ENCODE measurements around the gene FBF1.
"Not testable (repeated sequence)": the region's sequence is repeated elsewhere in the genome, so short reads cannot be mapped to it uniquely, and the experiment has no call there.

Gene FBF1

GRCh38 chr17:75876190-75876937 is 64.5 kb downstream of the FBF1 start:
- DNase-seq (ENCODE audit: low spot score): no peak

DNA sequence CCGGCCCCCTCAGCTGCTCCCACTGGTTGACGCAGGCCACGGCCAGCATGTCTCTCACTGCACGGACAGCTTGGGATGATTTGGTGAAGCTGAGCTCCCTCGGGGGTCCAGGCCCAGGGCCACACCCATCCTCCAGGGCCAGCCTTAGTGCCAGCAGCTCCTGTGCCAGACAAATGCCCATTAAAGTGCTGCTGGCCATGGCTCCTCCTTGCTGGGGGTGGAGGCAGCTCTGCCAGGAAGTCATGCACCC is 65.0 kb downstream of the FBF1 start:
- DNase-seq (ENCODE audit: low spot score): no peak

DNA sequence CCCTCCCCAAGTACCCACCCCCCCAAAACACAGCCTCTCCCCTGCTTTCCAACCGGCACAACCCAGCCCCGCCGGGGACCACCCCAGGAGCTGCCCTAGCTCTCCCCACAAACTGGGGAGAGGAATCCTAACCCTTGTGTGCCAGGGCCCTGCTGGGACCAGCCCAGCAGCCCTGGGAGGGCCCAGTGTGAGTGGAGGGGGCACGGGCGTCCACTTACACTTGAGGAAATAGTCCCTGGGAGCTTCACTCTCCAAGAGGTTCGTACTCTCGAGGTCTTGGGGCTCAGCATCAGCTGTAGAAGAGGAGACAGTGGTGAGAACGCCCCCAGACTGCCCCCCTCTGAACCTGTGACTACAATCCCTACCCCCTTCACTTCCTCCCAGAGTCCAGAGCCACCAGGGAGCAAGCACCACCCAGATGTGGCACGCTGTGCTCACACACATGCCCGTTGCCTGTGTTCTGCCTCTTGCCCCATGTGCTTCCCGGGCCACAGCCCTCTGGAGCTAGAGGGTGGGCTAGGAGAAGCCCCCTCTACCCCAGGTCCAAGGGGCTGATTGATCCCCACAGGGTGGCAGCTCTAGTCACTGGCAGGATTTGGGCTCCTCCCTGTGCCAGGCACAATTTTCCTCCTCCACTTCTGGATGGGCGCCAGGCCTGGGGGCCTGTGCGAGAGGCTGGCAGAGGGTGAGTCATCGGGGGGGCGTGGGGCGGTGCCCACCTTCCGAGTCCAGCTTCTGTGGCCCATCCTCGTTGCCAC is 65.5 kb downstream of the FBF1 start:
- DNase-seq (ENCODE audit: low spot score): no peak

GRCh38 chr17:75874323-75875181 is 66.3 kb downstream of the FBF1 start:
- DNase-seq (ENCODE audit: low spot score): no peak

- DNase-seq (ENCODE audit: low spot score): no peak
Observed at GRCh38 chr17:75873587-75874322, 67.1 kb downstream of the FBF1 start.

DNA sequence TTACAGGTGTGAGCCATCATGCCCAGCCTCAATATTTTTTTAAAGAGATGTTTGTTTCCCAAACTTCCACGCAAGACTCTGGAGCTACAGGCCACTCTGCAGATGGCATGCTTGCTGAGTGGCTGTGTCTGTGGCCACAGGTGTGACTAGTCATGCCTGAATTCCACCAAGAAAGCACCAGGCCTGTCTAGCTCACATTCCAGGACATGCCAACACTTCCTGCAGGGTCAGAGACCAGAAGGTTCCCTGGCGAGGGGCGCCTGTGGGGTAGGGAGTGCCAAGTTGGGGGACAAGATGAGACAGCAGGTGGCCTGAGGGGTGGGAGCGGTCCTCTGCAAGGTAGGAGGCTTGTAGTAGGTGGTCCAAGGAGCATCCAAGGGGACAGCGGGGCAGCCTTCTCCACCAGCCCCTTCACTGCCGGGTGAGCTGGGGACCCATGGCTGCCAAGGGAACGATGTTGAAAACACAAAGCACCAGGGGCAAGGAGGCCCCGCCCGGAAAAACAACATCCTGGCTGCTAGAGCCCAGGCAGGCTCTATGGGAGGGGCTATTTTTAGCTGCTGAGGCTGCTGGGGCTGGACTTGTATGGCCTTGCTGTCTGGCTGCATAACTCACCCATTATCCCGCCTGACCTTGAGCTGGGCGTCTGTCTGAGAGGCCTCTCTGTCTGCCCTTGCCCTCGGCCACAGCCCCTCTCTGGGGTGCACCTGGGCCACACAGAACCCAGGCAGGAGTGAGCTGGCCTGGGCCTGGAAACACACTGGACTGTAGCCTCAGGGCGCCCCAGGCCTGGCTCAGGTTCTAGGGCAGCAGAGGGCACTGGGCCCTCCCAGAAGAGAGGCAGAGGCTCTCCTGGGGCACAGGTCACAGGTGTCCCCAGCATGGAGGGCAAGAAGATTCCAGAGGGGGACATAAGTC is 68.1 kb downstream of the FBF1 start:
- DNase-seq (ENCODE audit: low spot score): peak; percentile 96

GRCh38 chr17:75870228-75870627 is 70.6 kb downstream of the FBF1 start:
- not testable (repeated sequence) for DNase-seq (ENCODE audit: low spot score)

DNA sequence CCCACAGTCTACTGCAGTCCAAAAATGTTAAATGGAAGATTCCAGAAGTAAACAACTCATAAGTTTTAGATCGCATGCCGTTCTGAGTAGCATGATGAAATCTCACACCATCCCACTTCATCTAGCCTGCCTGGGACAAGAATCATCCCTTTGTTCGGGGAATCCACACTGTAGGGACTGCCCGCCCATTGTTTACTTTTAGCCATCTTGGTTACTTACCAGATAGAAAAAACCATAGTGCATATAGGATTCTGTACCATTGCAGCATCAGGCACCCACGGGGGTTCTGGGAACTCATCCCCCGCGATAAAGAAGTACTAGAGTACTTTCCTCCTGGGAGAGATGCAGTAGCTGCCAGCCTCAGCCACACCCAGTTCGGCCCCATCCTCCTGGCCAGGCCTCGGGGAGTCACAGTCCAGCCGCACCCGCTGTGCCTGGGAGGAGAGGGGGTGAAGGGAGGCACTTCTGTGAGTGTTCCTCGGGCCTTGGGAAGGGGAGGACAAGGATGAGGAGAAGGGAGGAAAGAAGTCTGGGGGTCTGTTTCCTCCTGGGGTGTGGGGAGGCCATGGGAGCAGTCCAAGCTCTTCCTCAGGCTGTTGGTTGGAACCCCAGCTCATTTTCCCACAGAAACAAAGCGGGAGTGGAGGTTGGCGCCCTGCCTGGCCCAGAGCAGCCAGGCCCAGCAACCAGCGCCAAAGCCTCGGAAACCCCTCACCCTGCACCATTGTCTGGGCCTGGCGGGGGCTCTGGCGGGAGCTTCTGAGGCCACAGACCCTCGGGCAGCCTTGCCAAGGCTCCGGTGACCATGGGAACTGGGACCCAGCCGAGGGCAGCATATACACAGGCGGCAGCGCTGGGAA is 71.3 kb downstream of the FBF1 start:
- DNase-seq (ENCODE audit: low spot score): no peak

- not testable (repeated sequence) for DNase-seq (ENCODE audit: low spot score)
Observed at GRCh38 chr17:75868730-75869281, 72.0 kb downstream of the FBF1 start.

- DNase-seq (ENCODE audit: low spot score): not testable (repeated sequence)
Observed at GRCh38 chr17:75865404-75866188, 75.2 kb downstream of the FBF1 start.

DNA sequence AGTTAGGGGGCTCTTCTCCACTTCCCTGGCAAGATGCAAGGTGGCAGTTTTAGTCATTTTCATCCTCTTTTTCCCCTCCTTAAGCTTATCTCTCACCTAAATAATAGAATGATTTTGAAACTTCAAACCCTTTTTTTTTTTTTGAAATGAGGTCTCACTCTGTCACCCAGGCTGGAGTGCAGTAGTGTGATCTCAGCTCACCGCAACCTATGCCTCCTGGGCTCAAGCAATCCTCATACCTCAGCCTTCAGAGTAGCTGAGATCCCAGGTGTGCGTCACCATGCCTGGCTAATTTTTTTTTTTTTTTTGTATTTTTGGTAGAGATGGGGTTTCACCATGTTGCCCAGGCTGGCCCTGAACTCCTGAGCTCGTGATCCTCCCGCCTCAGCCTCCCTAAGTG is 76.0 kb downstream of the FBF1 start:
- DNase-seq (ENCODE audit: low spot score): not testable (repeated sequence)

DNA sequence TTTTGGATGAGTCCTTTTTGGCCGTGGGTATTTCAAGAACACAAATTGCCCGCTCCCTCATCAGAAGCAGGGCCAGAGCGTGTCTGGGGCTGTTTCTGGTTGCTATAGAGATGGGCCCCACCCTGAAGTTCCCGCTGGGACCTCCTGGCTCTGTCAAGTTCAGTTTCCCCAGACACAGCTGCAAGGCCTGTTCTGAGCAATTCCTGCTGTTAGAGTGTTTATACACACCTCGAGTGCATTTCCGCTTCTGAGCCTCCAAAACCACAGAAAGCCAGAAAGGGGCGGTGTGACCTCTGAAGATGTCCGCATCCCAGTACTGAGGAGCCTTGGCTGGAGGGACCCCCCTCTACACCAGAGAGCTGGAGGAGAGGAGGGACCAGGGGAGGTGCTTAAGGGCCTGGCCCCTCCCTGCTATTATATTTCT is 76.4 kb downstream of the FBF1 start:
- DNase-seq (ENCODE audit: low spot score): no peak

GRCh38 chr17:75861927-75862317 is 78.9 kb downstream of the FBF1 start:
- DNase-seq (ENCODE audit: low spot score): no peak

Data from kidney capillary endothelial cell (primary cell).